Upper lobe of left lung (tissue), 6 donors: ENCODE data around the gene DGKB. TPM values are rescaled to one million over a fixed set of nuclear protein-coding genes. Genes with fewer than 3 reads are reported as not detected.
"Not testable (repeated sequence)": the region's sequence is repeated elsewhere in the genome, so short reads cannot be mapped to it uniquely, and the experiment has no call there.

ENCODE experiments used
- ATAC-seq, 2 donors: fragments of 200-7000 bp; cut with Tn5 transposase; one replicate each; pipeline ENCODE4 v1.9.1; 2022; ENCODE audit warnings: mild to moderate bottlenecking in 2 of 2, moderate library complexity in 2 of 2; ENCODE audit not compliant: low FRiP score in 2 of 2
- DNase-seq, 2 donors: peaks; one replicate each; pipeline ENCODE4 v3.0.0-alpha.2; 2019 to 2020
- H3K27ac ChIP-seq, 4 donors: fragments of 200-600 bp; sonication (generic); one replicate each; pipeline ENCODE4 v1.5.1; 2016 to 2019
- H3K27me3 ChIP-seq, 4 donors: fragments of 200-600 bp; sonication (generic); one replicate each; pipeline ENCODE4 v1.5.1; 2017 to 2019
- H3K36me3 ChIP-seq, 4 donors: fragments of 200-600 bp; sonication (generic); one replicate each; pipeline ENCODE4 v1.5.1; 2016 to 2019
- H3K4me1 ChIP-seq, 4 donors: fragments of 200-600 bp; sonication (generic); one replicate each; pipeline ENCODE4 v1.5.1; 2018 to 2019
- H3K4me3 ChIP-seq, 4 donors: fragments of 200-600 bp; sonication (generic); one replicate each; pipeline ENCODE4 v1.5.1; 2017 to 2019; ENCODE audit warnings: mild to moderate bottlenecking in 2 of 4, moderate library complexity in 1 of 4
- H3K9me3 ChIP-seq, 4 donors: fragments of 200-600 bp; sonication (generic); one replicate each; pipeline ENCODE4 v1.5.1; 2018 to 2019
- CTCF ChIP-seq, 6 experiments: fragments of 450-650 bp in 4 of 6; fragments of 200-600 bp in 2 of 6; sonication (generic) in 2 of 6; IDR thresholded peaks; one replicate each; pipeline ENCODE4 v1.5.1; 2016 to 2019; ENCODE audit warnings: antibody characterized with exemption in 6 of 6
- EP300 ChIP-seq, 4 donors: sonication (generic); formaldehyde crosslinking; IDR thresholded peaks; one replicate each; pipeline ENCODE4 v1.5.1; 2017; ENCODE audit warnings: antibody characterized with exemption in 4 of 4, control low read depth in 2 of 4
- POLR2A ChIP-seq, 4 donors: fragments of 450-650 bp; IDR thresholded peaks; one replicate each; pipeline ENCODE4 v1.5.1; 2016 to 2017; ENCODE audit warnings: antibody characterized with exemption in 4 of 4, mild to moderate bottlenecking in 2 of 4
- POLR2AphosphoS5 ChIP-seq, 2 donors: sonication (generic); formaldehyde crosslinking; IDR thresholded peaks; one replicate each; pipeline ENCODE4 v1.5.1; 2017; ENCODE audit warnings: antibody characterized with exemption in 2 of 2
- WGBS, 2 donors: methylation state at CpG; one replicate each; pipeline ENCODE4 v1.1.5; 2017 to 2018; 5-methylcytosine and 5-hydroxymethylcytosine counted together
- total RNA-seq, 6 donors: library from RNA; depleted of rRNA in 4 of 6; stranded (reverse); fragments of >200 nt in 4 of 6; gene quantifications; one replicate each; pipeline versions ENCODE4 v1.1.0 to v1.2.1, GENCODE V29; 2016 to 2021
- donor health status: DM: no; HTN: no; CAD: no; lungs with moderate emphysema.
- donor health status: DM: no; HTN: yes; CAD: no; lungs with severe emphysema.

DGKB gene
- total RNA-seq, 6 donors from 2014 or later, result 0.09 to 0.30 (median 0.30) TPM; not detected in 3

GRCh38 chr7:14487701-14488395 is 414.7 kb downstream of the DGKB start:
- DNase-seq (no peak), ATAC-seq (no peak)
- 53 to 65% methylated on average over 3 of the region's 3 CpGs for WGBS, 2 donors
- no peaks in the 10 kb centered on the region for H3K36me3 ChIP-seq
- H3K27ac ChIP-seq, result no peak overlapping the region
- TF ChIP-seq CTCF (IDR thresholded peaks at IDR 0.05) (no peak), EP300 (IDR thresholded peaks at IDR 0.05) (no peak), POLR2AphosphoS5 (IDR thresholded peaks at IDR 0.05) (no peak), POLR2A (IDR thresholded peaks at IDR 0.05) (no peak)
- H3K27me3 ChIP-seq, result no peaks in the 10 kb centered on the region
- H3K9me3 ChIP-seq, result no peaks in the 10 kb centered on the region
- H3K4me3 ChIP-seq, result no peak overlapping the region
- no peaks in the 10 kb centered on the region for H3K4me1 ChIP-seq

- DNase-seq, result no peak
Measured at GRCh38 chr7:14483663-14484062, 418.9 kb downstream of the DGKB start.

GRCh38 chr7:14480281-14480680 is 422.3 kb downstream of the DGKB start:
- no peaks in the 10 kb centered on the region for H3K9me3 ChIP-seq

More at GRCh38 chr7:14483663-14484062, 418.9 kb downstream of the DGKB start:
- no peak for ATAC-seq
- Histone ChIP-seq H3K4me1 (no peaks in the 10 kb centered on the region), H3K27me3 (no peaks in the 10 kb centered on the region), H3K9me3 (no peaks in the 10 kb centered on the region), H3K4me3 (no peak overlapping the region), H3K36me3 (no peaks in the 10 kb centered on the region), H3K27ac (no peak overlapping the region)
- TF ChIP-seq POLR2A (IDR thresholded peaks at IDR 0.05), result no peak
- no peak for TF ChIP-seq CTCF (IDR thresholded peaks at IDR 0.05)
- 62 to 76% methylated on average over 4 of the region's 4 CpGs for WGBS, 2 donors

GRCh38 chr7:14478834-14479510 is 423.6 kb downstream of the DGKB start:
- Histone ChIP-seq H3K27ac (no peak overlapping the region), H3K4me1 (no peaks in the 10 kb centered on the region), H3K27me3 (no peaks in the 10 kb centered on the region), H3K9me3 (no peaks in the 10 kb centered on the region), H3K4me3 (no peak overlapping the region), H3K36me3 (no peaks in the 10 kb centered on the region)
- DNase-seq (no peak), ATAC-seq (no peak)
- TF ChIP-seq EP300 (IDR thresholded peaks at IDR 0.05), result no peak
- TF ChIP-seq CTCF (IDR thresholded peaks at IDR 0.05), result no peak
- TF ChIP-seq POLR2AphosphoS5 (IDR thresholded peaks at IDR 0.05), result no peak
- TF ChIP-seq POLR2A (IDR thresholded peaks at IDR 0.05), result no peak
- 60 to 66% methylated on average over 2 of the region's 2 CpGs for WGBS, 2 donors

More at GRCh38 chr7:14480281-14480680, 422.3 kb downstream of the DGKB start:
- ATAC-seq (no peak), DNase-seq (no peak)
- Histone ChIP-seq H3K36me3 (no peaks in the 10 kb centered on the region), H3K27ac (no peak overlapping the region), H3K4me3 (no peak overlapping the region), H3K4me1 (no peaks in the 10 kb centered on the region), H3K27me3 (no peaks in the 10 kb centered on the region)
- TF ChIP-seq CTCF (IDR thresholded peaks at IDR 0.05), result no peak
- TF ChIP-seq POLR2A (IDR thresholded peaks at IDR 0.05), result no peak
- TF ChIP-seq EP300 (IDR thresholded peaks at IDR 0.05), result no peak
- 60 to 80% methylated on average over 1 of the region's 1 CpG for WGBS, 2 donors

- 30 to 78% methylated on average over 3 of the region's 3 CpGs for WGBS, 2 donors
- H3K9me3 ChIP-seq, H3K4me1 ChIP-seq, DNase-seq, H3K27me3 ChIP-seq, H3K27ac ChIP-seq, ATAC-seq, H3K4me3 ChIP-seq, H3K36me3 ChIP-seq: not testable (repeated sequence)
Measured at GRCh38 chr7:14461716-14462115, 440.8 kb downstream of the DGKB start.

- H3K27ac ChIP-seq, H3K4me3 ChIP-seq, H3K4me1 ChIP-seq, H3K36me3 ChIP-seq, DNase-seq, ATAC-seq, H3K27me3 ChIP-seq, H3K9me3 ChIP-seq: not testable (repeated sequence)
- WGBS, 2 donors, result 92 to 93% methylated on average over 3 to 7 of the region's 7 CpGs
Measured at GRCh38 chr7:14458846-14459245, 443.7 kb downstream of the DGKB start.
